HEK293T (cell line): Measurements from ENCODE around the gene PITHD1.

Experiments used
- ARNT ChIP-seq: fragments of 450-650 bp; IDR thresholded peaks from 2 replicates; pipeline ENCODE4 v1.6.1; 2017; ENCODE audit warnings: mild to moderate bottlenecking
- BHLHE40 ChIP-seq: fragments of 450-650 bp; IDR thresholded peaks from 2 replicates; pipeline ENCODE4 v1.6.1; 2016; ENCODE audit warnings: mild to moderate bottlenecking, moderate library complexity, borderline replicate concordance
- CTBP1 ChIP-seq: fragments of 450-650 bp; IDR thresholded peaks from 2 replicates; pipeline ENCODE4 v1.6.1; 2016; ENCODE audit warnings: borderline replicate concordance
- FOXA1 ChIP-seq: fragments of 450-650 bp; IDR thresholded peaks from 2 replicates; pipeline ENCODE4 v1.6.1; 2016; ENCODE audit warnings: mild to moderate bottlenecking
- FOXM1 ChIP-seq: fragments of 450-650 bp; IDR thresholded peaks from 2 replicates; pipeline ENCODE4 v1.6.1; 2017; ENCODE audit warnings: mild to moderate bottlenecking, borderline replicate concordance
- HDGF ChIP-seq: fragments of 450-650 bp; IDR thresholded peaks from 2 replicates; pipeline ENCODE4 v1.6.1; 2017; ENCODE audit warnings: antibody characterized with exemption, borderline replicate concordance
- L3MBTL2 ChIP-seq: fragments of 450-650 bp; conservative IDR thresholded peaks from 2 replicates; pipeline ENCODE4 v1.6.1; 2016; ENCODE audit warnings: mild to moderate bottlenecking
- LEF1 ChIP-seq: fragments of 450-650 bp; IDR thresholded peaks from 2 replicates; pipeline ENCODE4 v1.6.1; 2017; ENCODE audit warnings: mild to moderate bottlenecking, borderline replicate concordance
- NFRKB ChIP-seq: fragments of 450-650 bp; IDR thresholded peaks from 2 replicates; pipeline ENCODE4 v1.6.1; 2016; ENCODE audit warnings: mild to moderate bottlenecking, moderate library complexity
- SP1 ChIP-seq: fragments of 450-650 bp; IDR thresholded peaks from 2 replicates; pipeline ENCODE4 v1.6.1; 2017
- SUZ12 ChIP-seq: fragments of 450-650 bp; IDR thresholded peaks from 2 replicates; pipeline ENCODE4 v1.6.1; 2016; ENCODE audit warnings: mild to moderate bottlenecking
- TARDBP ChIP-seq: fragments of 450-650 bp; IDR thresholded peaks from 2 replicates; pipeline ENCODE4 v1.6.1; 2016
- TF ChIP-seq, protein P1 (sequence below): fragments of 450-650 bp; IDR thresholded peaks from 2 replicates; pipeline ENCODE4 v1.6.1; 2016

DNA sequence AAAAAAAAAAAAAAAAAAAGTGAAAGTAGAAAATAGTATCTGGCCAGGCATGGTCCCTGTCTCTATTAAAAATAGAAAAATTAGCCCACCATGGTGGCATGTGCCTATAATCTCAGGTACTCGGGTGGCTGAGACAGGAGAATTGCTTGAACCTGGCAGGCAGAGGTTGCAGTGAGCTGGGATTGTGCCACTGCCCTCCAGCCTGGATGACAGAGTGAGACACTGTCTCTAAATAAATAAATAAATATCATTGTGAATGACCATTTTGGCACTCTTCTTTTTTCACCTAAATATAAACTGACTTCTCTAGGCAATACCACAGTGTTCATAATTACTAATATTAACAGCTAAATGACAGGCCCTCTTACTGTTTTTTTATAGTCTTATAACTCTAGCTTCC is 20.4 kb upstream of the PITHD1 start:
- TF ChIP-seq SUZ12 (no peak), CTBP1 (no peak), TARDBP (no peak), LEF1 (no peak), ARNT (no peak), SP1 (no peak), FOXM1 (no peak), NFRKB (no peak), BHLHE40 (no peak), FOXA1 (no peak), L3MBTL2 (no peak), HDGF (no peak)
- TF ChIP-seq, protein P1, sequence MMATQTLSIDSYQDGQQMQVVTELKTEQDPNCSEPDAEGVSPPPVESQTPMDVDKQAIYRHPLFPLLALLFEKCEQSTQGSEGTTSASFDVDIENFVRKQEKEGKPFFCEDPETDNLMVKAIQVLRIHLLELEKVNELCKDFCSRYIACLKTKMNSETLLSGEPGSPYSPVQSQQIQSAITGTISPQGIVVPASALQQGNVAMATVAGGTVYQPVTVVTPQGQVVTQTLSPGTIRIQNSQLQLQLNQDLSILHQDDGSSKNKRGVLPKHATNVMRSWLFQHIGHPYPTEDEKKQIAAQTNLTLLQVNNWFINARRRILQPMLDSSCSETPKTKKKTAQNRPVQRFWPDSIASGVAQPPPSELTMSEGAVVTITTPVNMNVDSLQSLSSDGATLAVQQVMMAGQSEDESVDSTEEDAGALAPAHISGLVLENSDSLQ: no peak
